ENCODE results near the gene UCP2. TPM values are rescaled to one million over a fixed set of nuclear protein-coding genes. Genes with fewer than 3 reads are reported as not detected.
A peak's percentile ranks its signal among the peaks of the same experiment; 100 is the strongest.

Gene UCP2
- total and polyA plus RNA-seq, 10 of the 15 experiments (the other 5 are each of a cell fraction or from before 2014, with no cell fraction given): 32.9 to 248 (median 154) TPM

GRCh38 chr11:73991471-73992006 is 8.9 kb upstream of the UCP2 start:
- Histone ChIP-seq H3K79me2 (ENCODE audit: control insufficient read depth, insufficient read depth, low read length) (no peaks in the 10 kb centered on the region), H3K4me2 (ENCODE audit: control insufficient read depth, insufficient read depth) (peak overlapping the region; percentile 57), H3K4me3 (no peak overlapping the region), H3K9me3 (replicated peaks; ENCODE audit: control insufficient read depth, insufficient read depth, low read length) (no peaks in the 10 kb centered on the region), H3K9ac (ENCODE audit: control insufficient read depth, insufficient read depth, low read length) (peak overlapping the region; percentile 1), H3K36me3 (ENCODE audit: control insufficient read depth in 2 of 2, insufficient read depth in 2 of 2, low read length in 1 of 2) (no peaks in the 10 kb centered on the region), H3K4me1 (ENCODE audit: control insufficient read depth, insufficient read depth, low read length) (peaks cover 48% of the 10 kb centered on the region), H3K27me3 (replicated peaks in 1 of 2; ENCODE audit: control insufficient read depth in 2 of 2, insufficient read depth in 2 of 2, low read length in 1 of 2) (no peaks in the 10 kb centered on the region), H2AFZ (ENCODE audit: control insufficient read depth, low read depth, low read length) (peak overlapping the region; percentile 75), H4K20me1 (ENCODE audit: control insufficient read depth, insufficient read depth) (no peaks in the 10 kb centered on the region), H3K27ac (ENCODE audit: control insufficient read depth, insufficient read depth) (peak overlapping the region; percentile 29)
- FAIRE-seq (no peak), ATAC-seq (peak; percentile 75), DNase-seq (ENCODE audit: low read depth, low spot score) (peak; percentile 60)
- intact Hi-C loops (cut with micrococcal nuclease; ENCODE audit: unreplicated experiment) (loop anchor here (10.0 kb wide), 1 partner anchor 1823 kb away; the partner anchor contains the start of gene UVRAG), in situ Hi-C loops (cut with MboI) (no loop called here)
- ChIA-PET SMC1A (ENCODE audit: uncharacterized antibody, unreplicated experiment) (interaction anchor here (0.6 to 3.9 kb wide), 6 partner anchors 9 to 178 kb away, joined by 3 to 38 read pairs (median 4); partner anchors contain the start of gene UCP2), RAD21 (ENCODE audit: unreplicated experiment) (interaction anchor here (0.8 to 4.1 kb wide), 4 partner anchors 10 to 114 kb away, joined by 3 to 47 read pairs (median 6); partner anchors contain the start of gene UCP2), CTCF (interaction anchor here (0.8 to 1.6 kb wide), 7 partner anchors 12 to 170 kb away, joined by 3 to 9 read pairs (median 4); no protein-coding TSS in a partner anchor), POLR2A (interaction anchor here (1.0 to 3.5 kb wide), 3 partner anchors 11 to 30 kb away, joined by 3 to 41 read pairs (median 4); partner anchors contain the start of gene UCP2)
- no TSS peak for BruUV-seq (replicated peaks)
- WGBS (ENCODE audit: insufficient coverage, insufficient replicate concordance, low lambda C conversion rate, missing lambda C conversion rate): under 1% methylated on average over 6 of the region's 6 CpGs
- TF ChIP-seq NR2C2 (IDR thresholded peaks at IDR 0.05; ENCODE audit: borderline replicate concordance, control insufficient read depth, insufficient read length, low read depth) (no peak), ASH2L (IDR thresholded peaks at IDR 0.05; ENCODE audit: borderline replicate concordance, low read depth) (peak; percentile 51; the same call in 1 of the 2 replicates), PAX8 (IDR thresholded peaks at IDR 0.05) (no peak), DPF2 (IDR thresholded peaks at IDR 0.05) (peak; percentile 61; the same call in 1 of the 2 replicates), FOXM1 (IDR thresholded peaks at IDR 0.05; ENCODE audit: low read depth, low read length) (no peak), CUX1 (IDR thresholded peaks at IDR 0.05; ENCODE audit: insufficient replicate concordance, low read depth, low read length) (no peak), HSF1 (IDR thresholded peaks at IDR 0.05; ENCODE audit: low read depth, low read length) (no peak), CBX5 (IDR thresholded peaks at IDR 0.05; ENCODE audit: low read depth) (no peak), RAD51 (IDR thresholded peaks at IDR 0.05) (peak; percentile 41; the same call in 1 of the 2 replicates), STAT1 (conservative IDR thresholded peaks at IDR 0.05) (no peak), MEF2A (IDR thresholded peaks at IDR 0.05; ENCODE audit: insufficient read depth, low read depth, low read length) (0 out of 2 replicates have a peak, but pooled peaks have one; percentile 17), RELA (IDR thresholded peaks at IDR 0.05; ENCODE audit: borderline replicate concordance, partially characterized antibody) (no peak), ZNF207 (IDR thresholded peaks at IDR 0.05; ENCODE audit: borderline replicate concordance) (no peak; the same call in 1 of the 2 replicates), BCL11A (IDR thresholded peaks at IDR 0.05; ENCODE audit: low read depth, low read length) (peak; percentile 72; the same call in 1 of the 2 replicates), POLR2AphosphoS5 (IDR thresholded peaks at IDR 0.05; ENCODE audit: low read length) (no peak), IRF3 (IDR thresholded peaks at IDR 0.05) (no peak), CHD4 (IDR thresholded peaks at IDR 0.05) (no peak)

Measured in GM12878 (cell line).